GM21723 (cell line): ENCODE data around the gene MYL7.
"Not testable (repeated sequence)": the region's sequence is repeated elsewhere in the genome, so short reads cannot be mapped to it uniquely, and the experiment has no call there.

Experiments used
- ATAC-seq: cut with Tn5 transposase; IDR thresholded peaks from one replicate; pipeline ENCODE4 v1.9.1; 2021; ENCODE audit warnings: mild to moderate bottlenecking, moderate library complexity; ENCODE audit not compliant: unreplicated experiment

Gene MYL7

GRCh38 chr7:44133295-44133694 lies 7.8 kb downstream of the MYL7 start:
- ATAC-seq = no peak

GRCh38 chr7:44132039-44132438 lies 9.1 kb downstream of the MYL7 start:
- ATAC-seq = no peak

GRCh38 chr7:44131173-44132029 lies 9.7 kb downstream of the MYL7 start:
- no peak for ATAC-seq

GRCh38 chr7:44128721-44129582 lies 12.2 kb downstream of the MYL7 start:
- ATAC-seq = no peak

GRCh38 chr7:44127161-44127560 lies 14.0 kb downstream of the MYL7 start:
- ATAC-seq = no peak

- not testable (repeated sequence) for ATAC-seq
Measured at GRCh38 chr7:44126574-44126973, 14.6 kb downstream of the MYL7 start.

GRCh38 chr7:44124822-44125202 lies 16.3 kb downstream of the MYL7 start:
- no peak for ATAC-seq

GRCh38 chr7:44123190-44124003 lies 17.7 kb downstream of the MYL7 start, which contains the start of gene POLD2:
Gene POLD2, minus strand, starts transcription at chr7:44123548. Its CDS starts 1,495 bp downstream, at chr7:44122053.
- ATAC-seq = peak; percentile 99

- ATAC-seq = no peak
Measured at GRCh38 chr7:44122529-44122928, 18.6 kb downstream of the MYL7 start.

- ATAC-seq = no peak
Measured at GRCh38 chr7:44121761-44122420, 19.2 kb downstream of the MYL7 start.

GRCh38 chr7:44120395-44120794 lies 20.7 kb downstream of the MYL7 start:
- no peak for ATAC-seq

GRCh38 chr7:44119829-44120380 lies 21.2 kb downstream of the MYL7 start:
- ATAC-seq = no peak

GRCh38 chr7:44117801-44118429 lies 23.2 kb downstream of the MYL7 start:
- no peak for ATAC-seq

GRCh38 chr7:44116789-44117666 lies 24.1 kb downstream of the MYL7 start:
- no peak for ATAC-seq

GRCh38 chr7:44116087-44116788 lies 24.9 kb downstream of the MYL7 start:
- no peak for ATAC-seq

GRCh38 chr7:44114586-44115310 lies 26.4 kb downstream of the MYL7 start:
- ATAC-seq = no peak

- no peak for ATAC-seq
Measured at GRCh38 chr7:44113764-44114354, 27.3 kb downstream of the MYL7 start.
